GM12878 (cell line): ENCODE measurements around the gene MAT2B. TPM values are rescaled to one million over a fixed set of nuclear protein-coding genes. Genes with fewer than 3 reads are reported as not detected.

Source experiments
- BHLHE40 ChIP-seq, 2 experiments: fragments of 450-650 bp in 1 of 2; IDR thresholded peaks; 2 replicates each; pipeline ENCODE4 v1.6.1; 2011 to 2017; ENCODE audit warnings: low read depth in 2 of 2, borderline replicate concordance in 1 of 2, improper control_type of control experiment in 1 of 2, low read length in 1 of 2, mild to moderate bottlenecking in 1 of 2
- CEBPZ ChIP-seq: fragments of 150-350 bp; IDR thresholded peaks from 2 replicates; pipeline ENCODE4 v1.6.1; 2016; ENCODE audit warnings: low read depth, low read length
- CUX1 ChIP-seq: IDR thresholded peaks from 2 replicates; pipeline ENCODE4 v1.6.1; 2012; ENCODE audit warnings: improper control_type of control experiment, low read depth, low read length; ENCODE audit not compliant: insufficient replicate concordance
- MYC ChIP-seq: IDR thresholded peaks from 2 replicates; pipeline ENCODE4 v1.6.1; 2011; ENCODE audit warnings: mild to moderate bottlenecking, low read length, moderate library complexity, inconsistent platforms; ENCODE audit not compliant: insufficient read depth, insufficient replicate concordance, insufficient read length, severe bottlenecking
- NKRF ChIP-seq: fragments of 450-650 bp; conservative IDR thresholded peaks from 2 replicates; pipeline ENCODE4 v1.6.1; 2017; ENCODE audit warnings: mild to moderate bottlenecking, moderate library complexity
- RAD51 ChIP-seq: fragments of 450-650 bp; IDR thresholded peaks from 2 replicates; pipeline ENCODE4 v1.6.1; 2016; ENCODE audit warnings: moderate library complexity, mild to moderate bottlenecking, inconsistent platforms
- RFX5 ChIP-seq: IDR thresholded peaks from 2 replicates; pipeline ENCODE4 v1.6.1; 2011; ENCODE audit warnings: low read depth, low read length, improper control_type of control experiment
- SIX5 ChIP-seq: IDR thresholded peaks from 2 replicates; pipeline ENCODE4 v1.6.1; 2011; ENCODE audit warnings: mild to moderate bottlenecking, low read depth, low read length, moderate library complexity; ENCODE audit not compliant: severe bottlenecking
- SKIL ChIP-seq: fragments of 450-650 bp; IDR thresholded peaks from 2 replicates; pipeline ENCODE4 v1.6.1; 2017; ENCODE audit warnings: mild to moderate bottlenecking, low read depth, inconsistent platforms; ENCODE audit not compliant: poor library complexity, severe bottlenecking
- SMAD1 ChIP-seq: fragments of 450-650 bp; IDR thresholded peaks from 2 replicates; pipeline ENCODE4 v1.6.1; 2018; ENCODE audit warnings: mild to moderate bottlenecking, low read depth; ENCODE audit not compliant: partially characterized antibody
- SPI1 ChIP-seq: IDR thresholded peaks from 2 replicates; pipeline ENCODE4 v1.6.1; 2011; ENCODE audit warnings: low read depth, mild to moderate bottlenecking, low read length, moderate library complexity, borderline replicate concordance; ENCODE audit not compliant: insufficient read depth
- TCF3 ChIP-seq: IDR thresholded peaks from 2 replicates; pipeline ENCODE4 v1.6.1; 2012; ENCODE audit warnings: low read depth, mild to moderate bottlenecking, low read length, borderline replicate concordance; ENCODE audit not compliant: insufficient read depth
- TCF7 ChIP-seq: IDR thresholded peaks from 2 replicates; pipeline ENCODE4 v1.6.1; 2014; ENCODE audit warnings: antibody characterized with exemption, borderline replicate concordance
- ZSCAN29 ChIP-seq: fragments of 450-650 bp; IDR thresholded peaks from 2 replicates; pipeline ENCODE4 v1.6.1; 2017; ENCODE audit warnings: mild to moderate bottlenecking, moderate library complexity
- polyA plus RNA-seq, 11 experiments: library from polyadenylated mRNA; depleted of rRNA in 4 of 11; unstranded in 6 of 11; stranded (reverse) in 5 of 11; fragments of >200 nt; fragmentation: Nextera tagmentation in 4 of 11; fragmentation: Illumina TruSeq in 1 of 11; extraction: Ambion mirVana in 4 of 11; extraction: Trizol in 1 of 11; gene quantifications; 1 replicate in 1 of 11; 2 replicates in 10 of 11; pipeline versions ENCODE4 v1.2.1 to v1.2.3, GENCODE V29; 2011 to 2016; ENCODE audit warnings: inconsistent platforms in 2 of 11, missing spikeins in 2 of 11, low read depth in 1 of 11
- total RNA-seq, 4 experiments: library from RNA; depleted of rRNA in 3 of 4; stranded (reverse); fragments of >200 nt in 3 of 4; fragmentation: Illumina TruSeq in 1 of 4; extraction: Trizol in 1 of 4; gene quantifications; 2 replicates each; pipeline versions ENCODE4 v1.2.1 to v1.2.3, GENCODE V29; 2013 to 2021

The MAT2B gene
- total and polyA plus RNA-seq, 10 of the 15 experiments (the other 5 are each of a cell fraction or from before 2014, with no cell fraction given), result 43.2 to 122 (median 63.7) TPM

GRCh38 chr5:163505368-163506094 lies at the start of gene MAT2B (continued):
- TF ChIP-seq CEBPZ (no peak; the same call in 1 of the 2 replicates), SKIL (peak; percentile 66), RAD51 (no peak; the same call in 1 of the 2 replicates), BHLHE40 (IDR thresholded peaks at IDR 0.05; ENCODE audit: borderline replicate concordance in 1 of 2, low read depth in 2 of 2, low read length in 1 of 2) (peak; percentile 70 to 73; a peak in 2 of 4 replicates), TCF7 (no peak), TCF3 (0 out of 2 replicates have a peak, but pooled peaks have one; percentile 55), SMAD1 (no peak), NKRF (peak; percentile 90), SPI1 (no peak), MYC (no peak), SIX5 (peak; percentile 9), CUX1 (no peak), ZSCAN29 (peak; percentile 89), RFX5 (0 out of 2 replicates have a peak, but pooled peaks have one; percentile 15)
